K562 (cell line): ENCODE results near the gene KIF6. TPM values are rescaled to one million over a fixed set of nuclear protein-coding genes. Genes with fewer than 3 reads are reported as not detected.

Source experiments
- MYBL2 ChIP-seq, 2 experiments: fragments of 450-650 bp in 1 of 2; sonication (generic) in 1 of 2; formaldehyde crosslinking in 1 of 2; IDR thresholded peaks; 2 replicates each; pipeline versions ENCODE4 v1.6.1 to v1.8.1; 2017 to 2022; ENCODE audit warnings: borderline replicate concordance in 1 of 2, inconsistent platforms in 1 of 2, low read depth in 1 of 2, mild to moderate bottlenecking in 1 of 2, missing genetic modification reagents in 1 of 2, moderate library complexity in 1 of 2
- SAP30 ChIP-seq: fragments of 200-600 bp; sonication (generic); IDR thresholded peaks from 2 replicates; pipeline ENCODE4 v1.6.1; 2012; ENCODE audit warnings: borderline replicate concordance, low read depth, mild to moderate bottlenecking, moderate library complexity, low read length, control low read depth, inconsistent platforms; ENCODE audit not compliant: insufficient read depth, poor library complexity, severe bottlenecking
- SPI1 ChIP-seq: IDR thresholded peaks from 2 replicates; pipeline ENCODE4 v1.6.1; 2011; ENCODE audit warnings: low read depth, low read length, control low read depth, borderline replicate concordance
- SUPT5H ChIP-seq: fragments of 450-650 bp; IDR thresholded peaks from 2 replicates; pipeline ENCODE4 v1.6.1; 2016
- ZC3H11A ChIP-seq: IDR thresholded peaks from 2 replicates; pipeline ENCODE4 v1.6.1; 2012; ENCODE audit warnings: low read depth, low read length, improper control_type of control experiment
- polyA plus RNA-seq, 8 experiments: library from polyadenylated mRNA; depleted of rRNA in 4 of 8; stranded (reverse) in 5 of 8; unstranded in 3 of 8; fragments of >200 nt; fragmentation: Nextera tagmentation in 2 of 8; fragmentation: Illumina TruSeq in 1 of 8; extraction: Ambion mirVana in 2 of 8; extraction: Trizol in 1 of 8; gene quantifications; 2 replicates each; pipeline versions ENCODE4 v1.2.1 to v1.2.3, GENCODE V29; 2011 to 2014; ENCODE audit warnings: inconsistent platforms in 1 of 8, missing spikeins in 1 of 8
- total RNA-seq, 7 experiments: library from RNA; depleted of rRNA in 6 of 7; stranded (reverse); fragments of >200 nt in 6 of 7; fragmentation: Illumina TruSeq in 2 of 7; extraction: Trizol in 2 of 7; gene quantifications; 2 replicates each; pipeline versions ENCODE4 v1.2.1 to v1.2.3, GENCODE V29; 2011 to 2021; ENCODE audit warnings: low replicate concordance in 1 of 7
- TF ChIP-seq, protein P1 (sequence below): fragments of 150-350 bp; conservative IDR thresholded peaks from 2 replicates; pipeline ENCODE4 v1.6.1; 2014; ENCODE audit warnings: low read length
- TF ChIP-seq, protein P2 (sequence below): sonication (generic); formaldehyde crosslinking; IDR thresholded peaks from 2 replicates; pipeline ENCODE4 v1.8.0; 2022; ENCODE audit warnings: mild to moderate bottlenecking, missing genetic modification reagents, borderline replicate concordance

KIF6 gene
- total and polyA plus RNA-seq, 9 of the 15 experiments (the other 6 are each of a cell fraction or from before 2014, with no cell fraction given): not detected

DNA sequence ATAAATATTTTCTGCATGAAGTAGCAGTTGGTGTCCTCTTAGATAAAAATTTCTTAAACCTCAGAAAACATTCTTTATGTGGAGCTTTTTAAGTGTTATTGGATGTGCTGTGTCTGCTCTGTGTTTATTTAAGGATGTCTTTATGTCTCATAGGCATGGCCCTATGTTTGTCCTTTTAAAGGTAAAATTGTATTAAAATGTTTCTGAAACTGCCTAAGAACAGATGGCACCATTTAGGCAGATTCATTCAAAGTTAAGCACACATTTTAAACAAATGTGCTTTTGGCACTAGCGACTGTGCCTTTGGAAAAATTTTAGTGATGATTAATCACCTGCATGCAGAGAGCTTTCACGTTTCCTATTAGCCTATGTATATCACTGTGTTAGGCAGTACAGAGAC, 125.2 kb downstream of the KIF6 start (continued):
- TF ChIP-seq, protein P1, sequence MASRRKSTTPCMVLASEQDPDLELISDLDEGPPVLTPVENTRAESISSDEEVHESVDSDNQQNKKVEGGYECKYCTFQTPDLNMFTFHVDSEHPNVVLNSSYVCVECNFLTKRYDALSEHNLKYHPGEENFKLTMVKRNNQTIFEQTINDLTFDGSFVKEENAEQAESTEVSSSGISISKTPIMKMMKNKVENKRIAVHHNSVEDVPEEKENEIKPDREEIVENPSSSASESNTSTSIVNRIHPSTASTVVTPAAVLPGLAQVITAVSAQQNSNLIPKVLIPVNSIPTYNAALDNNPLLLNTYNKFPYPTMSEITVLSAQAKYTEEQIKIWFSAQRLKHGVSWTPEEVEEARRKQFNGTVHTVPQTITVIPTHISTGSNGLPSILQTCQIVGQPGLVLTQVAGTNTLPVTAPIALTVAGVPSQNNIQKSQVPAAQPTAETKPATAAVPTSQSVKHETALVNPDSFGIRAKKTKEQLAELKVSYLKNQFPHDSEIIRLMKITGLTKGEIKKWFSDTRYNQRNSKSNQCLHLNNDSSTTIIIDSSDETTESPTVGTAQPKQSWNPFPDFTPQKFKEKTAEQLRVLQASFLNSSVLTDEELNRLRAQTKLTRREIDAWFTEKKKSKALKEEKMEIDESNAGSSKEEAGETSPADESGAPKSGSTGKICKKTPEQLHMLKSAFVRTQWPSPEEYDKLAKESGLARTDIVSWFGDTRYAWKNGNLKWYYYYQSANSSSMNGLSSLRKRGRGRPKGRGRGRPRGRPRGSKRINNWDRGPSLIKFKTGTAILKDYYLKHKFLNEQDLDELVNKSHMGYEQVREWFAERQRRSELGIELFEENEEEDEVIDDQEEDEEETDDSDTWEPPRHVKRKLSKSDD: no peak
- TF ChIP-seq, protein P2, sequence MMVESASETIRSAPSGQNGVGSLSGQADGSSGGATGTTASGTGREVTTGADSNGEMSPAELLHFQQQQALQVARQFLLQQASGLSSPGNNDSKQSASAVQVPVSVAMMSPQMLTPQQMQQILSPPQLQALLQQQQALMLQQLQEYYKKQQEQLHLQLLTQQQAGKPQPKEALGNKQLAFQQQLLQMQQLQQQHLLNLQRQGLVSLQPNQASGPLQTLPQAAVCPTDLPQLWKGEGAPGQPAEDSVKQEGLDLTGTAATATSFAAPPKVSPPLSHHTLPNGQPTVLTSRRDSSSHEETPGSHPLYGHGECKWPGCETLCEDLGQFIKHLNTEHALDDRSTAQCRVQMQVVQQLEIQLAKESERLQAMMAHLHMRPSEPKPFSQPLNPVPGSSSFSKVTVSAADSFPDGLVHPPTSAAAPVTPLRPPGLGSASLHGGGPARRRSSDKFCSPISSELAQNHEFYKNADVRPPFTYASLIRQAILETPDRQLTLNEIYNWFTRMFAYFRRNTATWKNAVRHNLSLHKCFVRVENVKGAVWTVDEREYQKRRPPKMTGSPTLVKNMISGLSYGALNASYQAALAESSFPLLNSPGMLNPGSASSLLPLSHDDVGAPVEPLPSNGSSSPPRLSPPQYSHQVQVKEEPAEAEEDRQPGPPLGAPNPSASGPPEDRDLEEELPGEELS (CRISPR knock-in tag): no peak
- TF ChIP-seq MYBL2 (IDR thresholded peaks at IDR 0.05; ENCODE audit: low read depth) (no peak), MYBL2 (CRISPR knock-in tag; IDR thresholded peaks at IDR 0.05; ENCODE audit: borderline replicate concordance) (no peak), SUPT5H (no peak), SPI1 (no peak), ZC3H11A (no peak), SAP30 (no peak)
